GM13977 (cell line): ENCODE results near the gene DNAL1.

Experiments
- DNase-seq: peaks from one replicate; pipeline ENCODE4 v3.0.0; 2012; ENCODE audit warnings: low spot score
- CTCF ChIP-seq: IDR thresholded peaks from 2 replicates; pipeline ENCODE4 v1.5.1; 2012; ENCODE audit warnings: mild to moderate bottlenecking, control low read depth; ENCODE audit not compliant: insufficient read depth; ENCODE audit errors: extremely low read depth, missing control alignments
- in situ Hi-C: fragments of 300-500 bp; cut with MboI; formaldehyde crosslinking; loops from one replicate; pipeline ENCODE4 v1.12.0; 2022; ENCODE audit warnings: low sequenced_read_pairs, low pct_unique_long_range_greater_than_20kb, mixed read lengths, inconsistent platforms; ENCODE audit not compliant: unreplicated experiment

DNAL1 gene

GRCh38 chr14:73710737-73711136 is 66.0 kb downstream of the DNAL1 start:
- no peak for DNase-seq
- in situ Hi-C loops = no loop called here
- TF ChIP-seq CTCF = peak; percentile 42

GRCh38 chr14:73712071-73712506 is 67.3 kb downstream of the DNAL1 start:
- TF ChIP-seq CTCF = no peak
- in situ Hi-C loops = no loop called here
- DNase-seq = peak; percentile 15

- in situ Hi-C loops = no loop called here
- no peak for TF ChIP-seq CTCF
- DNase-seq = peak; percentile 72
Observed at GRCh38 chr14:73712540-73713180, 67.9 kb downstream of the DNAL1 start.

GRCh38 chr14:73713206-73713802 is 68.5 kb downstream of the DNAL1 start:
- in situ Hi-C loops = no loop called here
- TF ChIP-seq CTCF = no peak
- peak; percentile 29 for DNase-seq

GRCh38 chr14:73713803-73714655 is 69.2 kb downstream of the DNAL1 start, which contains the start of gene PNMA1:
PNMA1 (minus strand) TSS chr14:73714384; CDS start chr14:73713639, 745 bp downstream.
- peak; percentile 98 for DNase-seq
- in situ Hi-C loops = no loop called here

More at GRCh38 chr14:73713803-73714655, 69.2 kb downstream of the DNAL1 start, which contains the start of gene PNMA1:
- TF ChIP-seq CTCF = no peak
